ENCODE results near the gene ZNF407.

DNA sequence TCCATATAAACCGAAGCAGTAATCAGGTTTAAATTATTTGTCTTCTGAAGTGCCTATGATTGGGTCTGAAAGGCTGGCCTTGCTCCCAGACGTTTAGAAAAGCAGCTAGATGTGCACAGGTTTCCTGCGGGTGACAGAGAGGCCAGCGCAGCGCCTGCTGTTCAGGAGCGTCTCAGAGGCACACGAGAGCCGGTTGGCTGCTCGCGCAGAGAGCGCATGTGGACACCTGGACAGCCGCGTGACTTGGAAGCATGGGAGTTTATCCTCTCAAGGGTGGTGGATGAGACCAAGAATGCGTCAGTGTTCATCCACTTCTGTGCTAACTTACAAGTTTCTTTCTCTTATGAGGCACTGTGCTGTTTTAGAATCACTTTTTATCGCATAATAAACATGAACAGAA is 307.6 kb downstream of the ZNF407 start:
- TF ChIP-seq CTCF (IDR thresholded peaks at IDR 0.05): no peak
- TF ChIP-seq EZH2 (IDR thresholded peaks at IDR 0.05): no peak
- TF ChIP-seq EZH2phosphoT487 (IDR thresholded peaks at IDR 0.05): no peak

Measured in neural progenitor cell (in vitro differentiated cells).